HepG2 (cell line): Measurements from ENCODE around the gene CHMP6. TPM values are rescaled to one million over a fixed set of nuclear protein-coding genes. Genes with fewer than 3 reads are reported as not detected.

Experiments
- ATAC-seq: fragments of 200-7000 bp; cut with Tn5 transposase; 3 replicates; pipeline ENCODE4 v1.9.1; 2020; ENCODE audit warnings: mild to moderate bottlenecking, moderate library complexity
- BruUV-seq: library from RNA; stranded (reverse); fragments of 400-500 nt; replicated peaks from 2 replicates; lab custom pipeline; 2021; lab: Mats Ljungman, UMichigan
- CTCF ChIA-PET: fragments of 300-600 bp; formaldehyde crosslinking; extraction: SDS; loops from one replicate; lab custom pipeline; 2021; ENCODE audit warnings: low total read pairs, inconsistent platforms, low intra/inter-chr PET ratio; lab: Yijun Ruan, JAX
- POLR2A ChIA-PET: fragments of 350-600 bp; sonication (Branson Sonifier 250); formaldehyde crosslinking; loops from one replicate; lab custom pipeline; 2020; ENCODE audit warnings: antibody characterized with exemption, inconsistent platforms; lab: Yijun Ruan, JAX
- DNase-seq: peaks from one replicate; pipeline ENCODE4 v3.0.0-alpha.2; 2015; ENCODE audit warnings: low spot score
- FAIRE-seq: peaks from 3 replicates; lab custom pipeline; 2011; peaks lifted over from hg19 to GRCh38; lab: Jason Lieb, UNC
- H2AFZ ChIP-seq: one replicate; pipeline ENCODE4 v1.6.1; 2011; ENCODE audit warnings: low read length, inconsistent platforms
- H3K27ac ChIP-seq: fragments of 300-600 bp; 3 replicates; pipeline ENCODE4 v1.8.0; 2011; ENCODE audit warnings: mixed run types, mild to moderate bottlenecking, mixed read lengths, low read length, inconsistent platforms; ENCODE audit not compliant: insufficient read depth; ENCODE audit errors: extremely low read length
- H3K27me3 ChIP-seq, 2 experiments: fragments of 200-600 bp in 1 of 2; 2 replicates in 1 of 2; 3 replicates in 1 of 2; pipeline versions ENCODE4 v1.6.0 to v1.8.0; 2011; ENCODE audit warnings: low read length in 2 of 2, mild to moderate bottlenecking in 2 of 2, moderate library complexity in 2 of 2, inconsistent platforms in 1 of 2; ENCODE audit not compliant: insufficient read depth in 2 of 2, control insufficient read depth in 1 of 2
- H3K36me3 ChIP-seq, 2 experiments: fragments of 200-600 bp in 1 of 2; replicated peaks in 1 of 2; 2 replicates in 1 of 2; 3 replicates in 1 of 2; pipeline versions ENCODE4 v1.5.1 to v1.8.0; 2011; ENCODE audit warnings: low read length in 2 of 2, inconsistent platforms in 1 of 2; ENCODE audit not compliant: insufficient read depth in 2 of 2, control insufficient read depth in 1 of 2
- H3K4me1 ChIP-seq: 2 replicates; pipeline ENCODE4 v1.5.1; 2012; ENCODE audit warnings: low read length, inconsistent platforms; ENCODE audit not compliant: insufficient read depth
- H3K4me2 ChIP-seq: 2 replicates; pipeline ENCODE4 v1.6.0; 2011; ENCODE audit warnings: low read depth, low read length, inconsistent platforms
- H3K4me3 ChIP-seq, 3 experiments: fragments of 200-600 bp in 1 of 3; sonication (generic), shearing (Covaris generic) in 1 of 3; replicated peaks in 1 of 3; 2 replicates each; pipeline ENCODE4 v1.5.1; 2011 to 2016; ENCODE audit warnings: low read length in 3 of 3, inconsistent platforms in 2 of 3, low read depth in 2 of 3, mild to moderate bottlenecking in 2 of 3, control low read depth in 1 of 3, mixed read lengths in 1 of 3; ENCODE audit not compliant: insufficient read depth in 1 of 3
- H3K79me2 ChIP-seq: one replicate; pipeline ENCODE4 v1.6.1; 2011; ENCODE audit warnings: low read length, inconsistent platforms; ENCODE audit not compliant: insufficient read depth
- H3K9ac ChIP-seq: 2 replicates; pipeline ENCODE4 v1.6.0; 2011; ENCODE audit warnings: mild to moderate bottlenecking, low read depth, low read length, inconsistent platforms; ENCODE audit not compliant: insufficient read depth
- H3K9me3 ChIP-seq: 2 replicates; pipeline ENCODE4 v1.5.1; 2012; ENCODE audit warnings: mild to moderate bottlenecking, low read length
- H4K20me1 ChIP-seq: 2 replicates; pipeline ENCODE4 v1.6.0; 2011; ENCODE audit warnings: inconsistent platforms, mild to moderate bottlenecking, low read length, moderate library complexity; ENCODE audit not compliant: insufficient read depth
- EZH2 ChIP-seq: conservative IDR thresholded peaks from 2 replicates; pipeline ENCODE4 v1.6.1; 2012; ENCODE audit warnings: mild to moderate bottlenecking, low read depth, low read length, moderate library complexity
- HIVEP1 ChIP-seq: sonication (generic); formaldehyde crosslinking; IDR thresholded peaks from 2 replicates; pipeline ENCODE4 v1.4.0; 2020; ENCODE audit warnings: mild to moderate bottlenecking, missing genetic modification reagents
- HNRNPLL ChIP-seq: fragments of 200-400 bp; formaldehyde crosslinking; IDR thresholded peaks from 2 replicates; pipeline ENCODE4 v1.6.1; 2017; ENCODE audit warnings: mild to moderate bottlenecking, low read depth, low read length; ENCODE audit not compliant: poor library complexity, severe bottlenecking
- KDM5B ChIP-seq: sonication (generic); formaldehyde crosslinking; IDR thresholded peaks from 2 replicates; pipeline ENCODE4 v1.4.0; 2020; ENCODE audit warnings: missing genetic modification reagents, mild to moderate bottlenecking, borderline replicate concordance
- MBD4 ChIP-seq: IDR thresholded peaks from 2 replicates; pipeline ENCODE4 v1.6.1; 2012; ENCODE audit warnings: low read length, inconsistent platforms, borderline replicate concordance
- MXD1 ChIP-seq: sonication (generic); formaldehyde crosslinking; IDR thresholded peaks from 2 replicates; pipeline ENCODE4 v1.4.0; 2020; ENCODE audit warnings: mild to moderate bottlenecking, missing genetic modification reagents
- NR3C1 ChIP-seq: sonication (generic); formaldehyde crosslinking; IDR thresholded peaks from 2 replicates; pipeline ENCODE4 v1.4.0; 2020; ENCODE audit warnings: missing genetic modification reagents
- NRL ChIP-seq: sonication (generic); formaldehyde crosslinking; IDR thresholded peaks from 2 replicates; pipeline ENCODE4 v1.5.0; 2020; ENCODE audit warnings: missing genetic modification reagents, mild to moderate bottlenecking, moderate library complexity, borderline replicate concordance
- PTBP1 ChIP-seq: fragments of 200-400 bp; formaldehyde crosslinking; IDR thresholded peaks from 2 replicates; pipeline ENCODE4 v1.6.1; 2018; ENCODE audit warnings: low read length, low read depth; ENCODE audit not compliant: poor library complexity, severe bottlenecking
- SIN3A ChIP-seq: IDR thresholded peaks from 2 replicates; pipeline ENCODE4 v1.6.1; 2011; ENCODE audit warnings: low read depth, mild to moderate bottlenecking, control low read depth, low read length, borderline replicate concordance
- ZBTB37 ChIP-seq: sonication (generic); formaldehyde crosslinking; IDR thresholded peaks from 2 replicates; pipeline ENCODE4 v1.4.0; 2020; ENCODE audit warnings: mild to moderate bottlenecking, missing genetic modification reagents
- ZMYM4 ChIP-seq: sonication (generic); formaldehyde crosslinking; IDR thresholded peaks from 2 replicates; pipeline ENCODE4 v1.8.1; 2023; ENCODE audit warnings: mild to moderate bottlenecking, missing genetic modification reagents
- ZNF253 ChIP-seq: sonication (generic); formaldehyde crosslinking; IDR thresholded peaks from 2 replicates; pipeline ENCODE4 v1.8.0; 2022; ENCODE audit warnings: mild to moderate bottlenecking, missing genetic modification reagents, borderline replicate concordance
- ZNF317 ChIP-seq: sonication (generic); formaldehyde crosslinking; IDR thresholded peaks from 2 replicates; pipeline ENCODE4 v1.5.0; 2020; ENCODE audit warnings: mild to moderate bottlenecking, missing genetic modification reagents
- ZNF331 ChIP-seq: sonication (generic); formaldehyde crosslinking; IDR thresholded peaks from 2 replicates; pipeline ENCODE4 v1.4.0; 2020; ENCODE audit warnings: missing genetic modification reagents
- ZNF33B ChIP-seq: sonication (generic); formaldehyde crosslinking; IDR thresholded peaks from 2 replicates; pipeline ENCODE4 v1.5.1; 2020; ENCODE audit warnings: mild to moderate bottlenecking, missing genetic modification reagents
- ZNF354B ChIP-seq: sonication (generic); formaldehyde crosslinking; IDR thresholded peaks from 2 replicates; pipeline ENCODE4 v1.8.0; 2022; ENCODE audit warnings: mild to moderate bottlenecking, missing genetic modification reagents
- ZNF570 ChIP-seq: sonication (generic); formaldehyde crosslinking; IDR thresholded peaks from 2 replicates; pipeline ENCODE4 v1.4.0; 2020; ENCODE audit warnings: mild to moderate bottlenecking, missing genetic modification reagents, borderline replicate concordance
- ZNF616 ChIP-seq: sonication (generic); formaldehyde crosslinking; IDR thresholded peaks from 2 replicates; pipeline ENCODE4 v1.5.0; 2020; ENCODE audit warnings: low read depth, mild to moderate bottlenecking, missing genetic modification reagents
- ZNF660 ChIP-seq: sonication (generic); formaldehyde crosslinking; IDR thresholded peaks from 2 replicates; pipeline ENCODE4 v1.5.1; 2020; ENCODE audit warnings: mild to moderate bottlenecking, low read depth, missing genetic modification reagents, borderline replicate concordance
- ZNF784 ChIP-seq: sonication (generic); formaldehyde crosslinking; IDR thresholded peaks from 2 replicates; pipeline ENCODE4 v1.5.1; 2020; ENCODE audit warnings: missing genetic modification reagents, mild to moderate bottlenecking, borderline replicate concordance
- WGBS: methylation state at CpG from one replicate; pipeline ENCODE4 v1.1.6; 2017; ENCODE audit warnings: low lambda C conversion rate; 5-methylcytosine and 5-hydroxymethylcytosine counted together
- in situ Hi-C: cut with HindIII; loops from 2 replicates; pipeline ENCODE4 v1.10.0; 2017; ENCODE audit warnings: low pct_unique_long_range_greater_than_20kb; ENCODE audit not compliant: extremely low pct_ligation_motif_present
- intact Hi-C: fragments of 100-400 bp; cut with micrococcal nuclease; formaldehyde crosslinking; loops from one replicate; pipeline ENCODE4 v1.10.0; 2022; ENCODE audit not compliant: unreplicated experiment
- polyA plus RNA-seq, 8 experiments: library from polyadenylated mRNA; depleted of rRNA in 3 of 8; stranded (reverse) in 7 of 8; unstranded in 1 of 8; fragments of >200 nt; fragmentation: Illumina TruSeq in 4 of 8; extraction: Trizol in 4 of 8; gene quantifications; 2 replicates each; pipeline versions ENCODE4 v1.2.1 to v1.2.3, GENCODE V29; 2011 to 2016; ENCODE audit warnings: low read depth in 4 of 8, missing spikeins in 1 of 8, mixed read lengths in 1 of 8; ENCODE audit not compliant: insufficient read depth in 1 of 8
- total RNA-seq, 5 experiments: library from RNA; depleted of rRNA; stranded (reverse); fragments of >200 nt; fragmentation: Illumina TruSeq; extraction: Trizol; gene quantifications; 2 replicates each; pipeline ENCODE4 v1.2.3, GENCODE V29; 2016; ENCODE audit warnings: low read depth in 1 of 5

The CHMP6 gene
- total and polyA plus RNA-seq, 2 of the 13 experiments (the other 11 are each of a cell fraction or from before 2014, with no cell fraction given), result 11.1 to 24.2 TPM

- POLR2A ChIA-PET, result interaction anchor here (0.7 to 2.4 kb wide), 4 partner anchors 10 to 63 kb away, joined by 3 to 8 read pairs (median 5); no protein-coding TSS in a partner anchor
- peak; percentile 28 for FAIRE-seq
- peaks cover 84% of the 10 kb centered on the region for H3K4me1 ChIP-seq
- TF ChIP-seq NRL (CRISPR knock-in tag) (no peak), ZNF33B (CRISPR knock-in tag) (0 out of 2 replicates have a peak, but pooled peaks have one; percentile 28), ZNF616 (CRISPR knock-in tag) (no peak; the same call in 1 of the 2 replicates), SIN3A (no peak), HIVEP1 (CRISPR knock-in tag) (0 out of 2 replicates have a peak, but pooled peaks have one; percentile 27), ZNF317 (CRISPR knock-in tag) (no peak), KDM5B (peak; percentile 39; the same call in 1 of the 2 replicates), ZNF354B (CRISPR knock-in tag) (no peak), MBD4 (no peak), ZMYM4 (peak; percentile 14; the same call in 1 of the 2 replicates), ZNF660 (CRISPR knock-in tag) (no peak), ZNF784 (CRISPR knock-in tag) (no peak), EZH2 (no peak), PTBP1 (no peak), NR3C1 (CRISPR knock-in tag) (no peak), HNRNPLL (peak; percentile 2), ZNF570 (CRISPR knock-in tag) (no peak), ZNF331 (CRISPR knock-in tag) (no peak), ZNF253 (CRISPR knock-in tag) (no peak), MXD1 (CRISPR knock-in tag) (no peak), ZBTB37 (CRISPR knock-in tag) (peak; percentile 3; the same call in 1 of the 2 replicates)
These were observed 46.4 kb downstream of the CHMP6 start for GRCh38 chr17:81037798-81038733.

More at GRCh38 chr17:81037798-81038733, 46.4 kb downstream of the CHMP6 start:
- no TSS peak for BruUV-seq
- H3K27me3 ChIP-seq, result peaks cover 0 to 6% of the 10 kb centered on the region in 2 experiments; a peak in 1 of 5 replicates
- H3K4me3 ChIP-seq, result peak overlapping the region in 1 of 3 experiments; percentile 76; a peak in 1 of 6 replicates
- CTCF ChIA-PET, result no interaction called here
- H2AFZ ChIP-seq, result no peak overlapping the region
- H3K79me2 ChIP-seq, result peaks cover 67% of the 10 kb centered on the region
- peak; percentile 11; the same call in 2 of the 3 replicates for ATAC-seq
- no peak overlapping the region for H3K27ac ChIP-seq
- H3K9ac ChIP-seq, result no peak overlapping the region
- no peaks in the 10 kb centered on the region for H3K9me3 ChIP-seq
- in situ Hi-C loops, result no loop called here
- intact Hi-C loops, result no loop called here
- no peak for DNase-seq
- H4K20me1 ChIP-seq, result peaks cover 41% of the 10 kb centered on the region
- peaks cover 0 to 4% of the 10 kb centered on the region in 2 experiments; a peak in 3 of 5 replicates for H3K36me3 ChIP-seq
- 81% methylated on average over 29 of the region's 30 CpGs for WGBS
- peak overlapping the region; percentile 96 for H3K4me2 ChIP-seq
